ENCODE data around the gene CETP. TPM values are rescaled to one million over a fixed set of nuclear protein-coding genes. Genes with fewer than 3 reads are reported as not detected.
"Not testable (repeated sequence)": the region's sequence is repeated elsewhere in the genome, so short reads cannot be mapped to it uniquely, and the experiment has no call there.

CETP gene
- total RNA-seq, 4 donors from 2014 or later = 0.55 TPM; not detected in 3

DNA sequence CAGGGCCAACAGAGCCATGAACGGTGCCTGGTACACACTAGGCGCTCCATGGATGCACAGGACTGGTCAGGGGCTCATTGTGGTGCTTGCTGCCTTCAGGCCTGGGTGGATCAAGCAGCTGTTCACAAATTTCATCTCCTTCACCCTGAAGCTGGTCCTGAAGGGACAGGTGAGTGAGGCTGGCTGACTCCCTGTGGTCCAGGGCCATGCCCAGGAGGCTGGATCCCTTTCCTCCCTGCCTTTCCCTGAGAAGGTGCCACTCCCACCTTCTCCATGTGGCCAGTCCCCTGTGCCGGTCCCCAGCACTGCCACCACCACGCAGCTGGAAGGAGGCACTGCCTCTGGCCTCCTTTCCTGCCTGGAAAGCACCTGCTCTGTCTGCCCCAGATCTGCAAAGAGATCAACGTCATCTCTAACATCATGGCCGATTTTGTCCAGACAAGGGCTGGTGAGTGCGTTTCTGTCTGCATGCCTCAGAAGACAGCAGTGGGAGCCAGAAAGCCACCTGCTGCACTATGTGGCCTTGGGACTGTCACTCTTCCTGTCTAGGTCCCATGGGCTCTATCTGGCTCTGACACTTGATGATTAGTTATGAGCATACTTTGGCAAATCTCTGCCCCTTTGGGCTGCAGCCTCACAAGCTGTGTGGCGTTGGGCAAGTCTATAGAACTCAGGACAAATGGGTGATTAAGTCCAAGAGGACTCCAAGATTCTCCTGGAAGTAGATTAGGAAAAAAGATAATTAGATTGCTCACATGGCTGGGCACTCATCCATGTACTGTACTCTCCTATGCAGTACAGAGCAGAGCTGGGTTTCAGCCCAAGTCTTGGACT is 9.4 kb downstream of the CETP start:
- intact Hi-C loops (cut with DNase I; ENCODE audit: low total_unique reads) (no loop called here), in situ Hi-C loops (cut with MboI; ENCODE audit: low pct_ligation_motif_present in 1 of 4, low pct_unique_long_range_greater_than_20kb in 1 of 4, low sequenced_read_pairs in 3 of 4) (loop anchor here in 3 of 4 donors (10.0 to 25.0 kb wide), 2 partner anchors 74 to 191 kb away; no protein-coding TSS in a partner anchor)
- no peaks in the 10 kb centered on the region for H3K9me3 ChIP-seq
- no peaks in the 10 kb centered on the region for H3K27me3 ChIP-seq
- no peak for TF ChIP-seq EP300 (IDR thresholded peaks at IDR 0.05; ENCODE audit: low read depth)
- no peak for TF ChIP-seq POLR2A (IDR thresholded peaks at IDR 0.05)
- TF ChIP-seq, protein P1, sequence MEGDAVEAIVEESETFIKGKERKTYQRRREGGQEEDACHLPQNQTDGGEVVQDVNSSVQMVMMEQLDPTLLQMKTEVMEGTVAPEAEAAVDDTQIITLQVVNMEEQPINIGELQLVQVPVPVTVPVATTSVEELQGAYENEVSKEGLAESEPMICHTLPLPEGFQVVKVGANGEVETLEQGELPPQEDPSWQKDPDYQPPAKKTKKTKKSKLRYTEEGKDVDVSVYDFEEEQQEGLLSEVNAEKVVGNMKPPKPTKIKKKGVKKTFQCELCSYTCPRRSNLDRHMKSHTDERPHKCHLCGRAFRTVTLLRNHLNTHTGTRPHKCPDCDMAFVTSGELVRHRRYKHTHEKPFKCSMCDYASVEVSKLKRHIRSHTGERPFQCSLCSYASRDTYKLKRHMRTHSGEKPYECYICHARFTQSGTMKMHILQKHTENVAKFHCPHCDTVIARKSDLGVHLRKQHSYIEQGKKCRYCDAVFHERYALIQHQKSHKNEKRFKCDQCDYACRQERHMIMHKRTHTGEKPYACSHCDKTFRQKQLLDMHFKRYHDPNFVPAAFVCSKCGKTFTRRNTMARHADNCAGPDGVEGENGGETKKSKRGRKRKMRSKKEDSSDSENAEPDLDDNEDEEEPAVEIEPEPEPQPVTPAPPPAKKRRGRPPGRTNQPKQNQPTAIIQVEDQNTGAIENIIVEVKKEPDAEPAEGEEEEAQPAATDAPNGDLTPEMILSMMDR (IDR thresholded peaks at IDR 0.05) = no peak
- TF ChIP-seq POLR2AphosphoS5 (IDR thresholded peaks at IDR 0.05) = no peak
- no peak for DNase-seq
- no peak overlapping the region for H3K27ac ChIP-seq
- WGBS, 2 donors (ENCODE audit: low coverage in 1 of 2) = 53 to 60% methylated on average over 1 to 8 of the region's 8 CpGs
- no peaks in the 10 kb centered on the region for H3K36me3 ChIP-seq
- H3K4me1 ChIP-seq = peaks cover 0 to 3% (median 0%) of the 10 kb centered on the region in 4 donors
- H3K4me3 ChIP-seq = no peak overlapping the region

DNA sequence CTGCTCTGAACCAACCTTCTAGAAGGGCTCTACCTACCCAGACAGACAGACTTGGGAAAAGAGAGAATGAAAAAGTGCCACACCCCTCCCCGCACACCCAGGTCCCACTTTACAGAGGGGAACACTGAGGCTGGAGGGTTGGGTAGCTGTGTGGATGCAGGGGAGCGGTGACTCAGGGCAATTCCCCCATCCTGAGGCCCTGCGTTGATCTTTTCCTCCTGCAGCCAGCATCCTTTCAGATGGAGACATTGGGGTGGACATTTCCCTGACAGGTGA is 10.0 kb downstream of the CETP start:
- Histone ChIP-seq H3K27me3 (no peaks in the 10 kb centered on the region), H3K36me3 (no peaks in the 10 kb centered on the region), H3K9me3 (no peaks in the 10 kb centered on the region), H3K27ac (no peak overlapping the region), H3K4me3 (no peak overlapping the region), H3K4me1 (no peaks in the 10 kb centered on the region)
- intact Hi-C loops (cut with DNase I; ENCODE audit: low total_unique reads) (no loop called here), in situ Hi-C loops (cut with MboI; ENCODE audit: low pct_ligation_motif_present in 1 of 4, low pct_unique_long_range_greater_than_20kb in 1 of 4, low sequenced_read_pairs in 3 of 4) (loop anchor here in 3 of 4 donors (10.0 to 25.0 kb wide), 2 partner anchors 73 to 191 kb away; no protein-coding TSS in a partner anchor)
- DNase-seq = no peak
- 95% methylated on average over 3 of the region's 3 CpGs; no CpG with 5 or more reads in 1 of the 2 donors for WGBS, 2 donors (ENCODE audit: low coverage in 1 of 2)
- no peak for TF ChIP-seq POLR2AphosphoS5 (IDR thresholded peaks at IDR 0.05)
- TF ChIP-seq, protein P1 (IDR thresholded peaks at IDR 0.05) = no peak
- no peak for TF ChIP-seq EP300 (IDR thresholded peaks at IDR 0.05; ENCODE audit: low read depth)
- no peak for TF ChIP-seq POLR2A (IDR thresholded peaks at IDR 0.05)

- TF ChIP-seq EP300 (IDR thresholded peaks at IDR 0.05; ENCODE audit: low read depth) (no peak), POLR2AphosphoS5 (IDR thresholded peaks at IDR 0.05) (no peak), POLR2A (IDR thresholded peaks at IDR 0.05) (no peak)
- TF ChIP-seq, protein P1 (IDR thresholded peaks at IDR 0.05) = no peak
- in situ Hi-C loops (cut with MboI; ENCODE audit: low pct_ligation_motif_present in 1 of 4, low pct_unique_long_range_greater_than_20kb in 1 of 4, low sequenced_read_pairs in 3 of 4) (loop anchor here in 3 of 4 donors (10.0 to 25.0 kb wide), 2 partner anchors 72 to 190 kb away; no protein-coding TSS in a partner anchor), intact Hi-C loops (cut with DNase I; ENCODE audit: low total_unique reads) (no loop called here)
- no peak overlapping the region for H3K4me3 ChIP-seq
- no peak overlapping the region for H3K27ac ChIP-seq
- no peaks in the 10 kb centered on the region for H3K4me1 ChIP-seq
- no peaks in the 10 kb centered on the region for H3K27me3 ChIP-seq
- no peak for DNase-seq
- no peaks in the 10 kb centered on the region for H3K36me3 ChIP-seq
- no peaks in the 10 kb centered on the region for H3K9me3 ChIP-seq
- WGBS, 2 donors (ENCODE audit: low coverage in 1 of 2) = 74 to 81% methylated on average over 3 to 18 of the region's 18 CpGs
These were observed 10.9 kb downstream of the CETP start for GRCh38 chr16:56972403-56973293.

DNA sequence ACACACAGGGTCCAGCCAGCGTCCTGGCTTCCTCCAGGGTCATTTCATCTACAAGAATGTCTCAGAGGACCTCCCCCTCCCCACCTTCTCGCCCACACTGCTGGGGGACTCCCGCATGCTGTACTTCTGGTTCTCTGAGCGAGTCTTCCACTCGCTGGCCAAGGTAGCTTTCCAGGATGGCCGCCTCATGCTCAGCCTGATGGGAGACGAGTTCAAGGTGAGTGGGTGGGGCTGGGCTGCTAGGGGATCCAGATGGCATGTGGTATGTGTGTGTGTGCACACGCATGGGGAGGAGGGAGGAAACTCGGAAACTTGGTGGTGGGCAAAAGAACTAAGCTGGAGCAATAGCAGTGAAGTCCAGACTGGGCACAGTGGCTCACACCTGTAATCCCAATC is 11.5 kb downstream of the CETP start:
- Histone ChIP-seq H3K27ac (no peak overlapping the region), H3K4me1 (no peaks in the 10 kb centered on the region), H3K4me3 (no peak overlapping the region), H3K9me3 (no peaks in the 10 kb centered on the region), H3K27me3 (no peaks in the 10 kb centered on the region), H3K36me3 (no peaks in the 10 kb centered on the region)
- TF ChIP-seq POLR2AphosphoS5 (IDR thresholded peaks at IDR 0.05) (no peak), EP300 (IDR thresholded peaks at IDR 0.05; ENCODE audit: low read depth) (no peak), POLR2A (IDR thresholded peaks at IDR 0.05) (no peak)
- TF ChIP-seq, protein P1 (IDR thresholded peaks at IDR 0.05) = no peak
- 82% methylated on average over 6 to 9 of the region's 9 CpGs for WGBS, 2 donors (ENCODE audit: low coverage in 1 of 2)
- intact Hi-C loops (cut with DNase I; ENCODE audit: low total_unique reads) (no loop called here), in situ Hi-C loops (cut with MboI; ENCODE audit: low pct_ligation_motif_present in 1 of 4, low pct_unique_long_range_greater_than_20kb in 1 of 4, low sequenced_read_pairs in 3 of 4) (loop anchor here in 3 of 4 donors (10.0 to 25.0 kb wide), 2 partner anchors 72 to 189 kb away; no protein-coding TSS in a partner anchor)
- DNase-seq = no peak

- H3K9me3 ChIP-seq; H3K4me1 ChIP-seq; H3K4me3 ChIP-seq; H3K27me3 ChIP-seq; H3K27ac ChIP-seq; H3K36me3 ChIP-seq; intact Hi-C loops (cut with DNase I; ENCODE audit: low total_unique reads); DNase-seq: not testable (repeated sequence)
- 81 to 83% methylated on average over 7 of the region's 7 CpGs for WGBS, 2 donors (ENCODE audit: low coverage in 1 of 2)
- in situ Hi-C loops (cut with MboI; ENCODE audit: low pct_ligation_motif_present in 1 of 4, low pct_unique_long_range_greater_than_20kb in 1 of 4, low sequenced_read_pairs in 3 of 4) = loop anchor here in 3 of 4 donors (10.0 to 25.0 kb wide), 2 partner anchors 71 to 188 kb away; no protein-coding TSS in a partner anchor
These were observed 12.1 kb downstream of the CETP start for GRCh38 chr16:56973899-56974298.
